HG03175 (cell line): Measurements from ENCODE around the gene EN2.

Experiments
- ATAC-seq: cut with Tn5 transposase; IDR thresholded peaks from one replicate; pipeline ENCODE4 v1.9.1; 2021; ENCODE audit warnings: mild to moderate bottlenecking, moderate library complexity; ENCODE audit not compliant: unreplicated experiment

Gene EN2

GRCh38 chr7:155449869-155450557 lies 7.9 kb upstream of the EN2 start:
- ATAC-seq: no peak

GRCh38 chr7:155450558-155450969 lies 7.4 kb upstream of the EN2 start:
- no peak for ATAC-seq

DNA sequence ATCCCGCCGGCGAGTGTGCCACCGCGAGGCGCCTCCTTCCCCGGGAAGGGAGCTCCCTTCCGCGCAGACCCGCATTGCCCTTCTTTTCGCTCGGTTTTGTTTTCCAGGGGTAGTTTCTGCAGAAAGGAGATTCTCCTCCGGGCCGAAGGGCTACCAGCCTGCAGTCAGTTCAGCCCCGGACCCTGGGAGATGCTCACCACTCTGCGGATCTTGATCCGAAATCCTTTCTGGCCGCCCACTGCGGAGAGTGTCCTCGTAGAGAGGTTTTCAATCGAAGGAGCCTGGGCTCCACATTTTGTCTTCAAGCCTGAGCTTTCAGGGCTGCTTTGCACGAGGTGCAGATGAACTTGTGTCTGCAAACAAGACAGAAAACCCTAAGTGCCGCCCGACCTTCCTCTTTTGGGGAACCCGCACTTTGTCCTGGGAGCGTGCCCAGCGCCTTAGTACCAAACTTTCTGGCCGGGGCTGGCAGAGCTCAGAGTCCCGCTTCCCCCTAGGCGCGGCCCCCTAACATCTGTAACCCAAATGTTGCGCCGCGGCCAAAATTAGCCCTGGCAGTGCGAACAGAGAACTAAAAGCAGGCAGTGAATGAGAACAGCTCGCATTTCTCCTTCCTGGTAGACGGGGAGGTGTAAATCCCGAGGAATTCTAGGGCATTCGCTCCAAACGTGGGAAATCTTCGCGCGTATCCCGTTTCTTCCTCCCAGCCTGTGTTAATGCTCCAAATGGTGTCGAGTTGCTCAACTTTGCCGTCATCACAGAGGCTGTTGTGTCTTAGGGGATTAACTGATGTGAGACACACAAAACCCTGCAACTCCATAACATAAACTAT lies 6.7 kb upstream of the EN2 start:
- ATAC-seq: no peak

- ATAC-seq: no peak
Observed at GRCh38 chr7:155451840-155452239, 6.1 kb upstream of the EN2 start.

DNA sequence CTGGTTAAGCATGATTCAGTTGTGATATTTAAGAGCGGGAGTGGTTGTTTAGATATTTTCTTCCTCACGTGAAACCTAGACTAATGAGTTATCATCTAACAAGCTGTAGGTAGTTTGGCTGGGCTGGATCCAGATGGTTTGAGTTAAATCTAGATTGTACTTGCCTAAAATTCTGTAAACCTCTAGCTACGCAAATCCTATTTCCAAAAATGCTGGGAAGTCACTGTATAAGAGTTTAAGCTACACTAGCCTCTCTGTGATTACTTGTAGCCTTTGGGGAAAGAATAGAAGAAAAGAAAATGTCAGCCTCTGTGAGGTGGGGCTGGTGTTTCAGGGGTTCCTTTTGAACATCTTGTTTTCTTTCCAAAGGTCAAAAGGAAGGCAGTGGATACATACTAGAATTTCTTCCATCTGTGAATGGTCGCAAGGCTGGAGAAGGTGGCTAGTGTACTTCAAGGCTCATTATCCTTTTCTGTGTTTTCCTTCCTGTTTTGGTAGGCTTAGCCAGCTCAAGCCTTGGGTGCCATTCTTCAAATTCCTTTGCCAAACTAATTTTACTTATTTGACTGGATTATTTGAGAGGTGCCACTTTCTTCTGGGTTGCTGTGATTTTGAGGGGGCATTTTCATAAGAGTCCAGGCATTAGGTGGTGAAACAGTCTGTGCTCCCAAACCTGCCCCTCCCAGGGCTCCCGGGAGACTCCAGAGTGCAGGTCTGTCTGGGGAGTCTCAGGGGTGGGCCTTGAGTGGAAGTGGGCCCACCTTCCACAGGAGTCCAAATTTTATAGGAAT lies 5.2 kb upstream of the EN2 start:
- no peak for ATAC-seq

DNA sequence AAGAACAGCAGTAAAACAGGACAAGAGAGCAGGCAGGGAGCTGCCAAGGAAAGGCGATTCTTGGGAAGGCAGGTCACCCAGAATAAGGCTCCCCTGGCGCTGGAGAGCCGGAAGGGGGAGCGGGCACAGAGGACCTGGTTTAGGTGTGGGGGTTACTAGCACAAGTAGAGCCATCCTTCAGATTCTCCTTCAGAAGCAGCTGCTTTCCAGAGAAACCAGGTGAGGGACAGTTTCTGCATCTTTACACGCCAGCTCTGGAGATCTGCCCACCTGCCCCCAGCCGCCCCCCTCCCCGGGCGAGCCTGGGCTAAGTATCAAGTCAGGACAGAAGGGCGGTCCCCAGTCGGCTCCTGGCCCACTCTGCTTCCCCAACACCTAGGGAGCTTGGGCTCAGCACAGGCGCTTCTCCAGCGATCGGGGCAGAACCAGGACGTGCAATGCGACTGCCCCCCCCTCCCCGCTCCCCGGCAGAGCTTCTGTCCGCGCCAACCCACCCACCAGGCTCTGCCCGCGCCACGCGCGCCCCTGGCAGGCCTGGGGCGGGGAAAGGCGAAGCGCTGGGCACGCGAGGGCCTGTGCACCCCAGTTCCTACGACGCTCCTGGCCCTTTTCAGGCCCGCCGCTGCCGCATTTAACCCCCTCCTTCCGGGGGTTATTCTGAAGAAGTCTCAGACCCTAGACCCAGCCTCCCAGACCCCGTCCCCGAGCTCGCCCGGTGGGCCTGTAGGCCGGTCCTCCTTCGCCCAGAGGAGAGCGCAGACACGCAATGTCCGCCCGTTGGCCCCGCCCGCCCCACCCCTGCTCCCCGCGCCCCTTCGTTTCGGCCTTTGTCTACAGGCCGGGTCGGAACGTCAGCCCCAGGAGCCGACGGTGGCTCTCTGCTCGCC lies 4.4 kb upstream of the EN2 start:
- ATAC-seq: no peak

DNA sequence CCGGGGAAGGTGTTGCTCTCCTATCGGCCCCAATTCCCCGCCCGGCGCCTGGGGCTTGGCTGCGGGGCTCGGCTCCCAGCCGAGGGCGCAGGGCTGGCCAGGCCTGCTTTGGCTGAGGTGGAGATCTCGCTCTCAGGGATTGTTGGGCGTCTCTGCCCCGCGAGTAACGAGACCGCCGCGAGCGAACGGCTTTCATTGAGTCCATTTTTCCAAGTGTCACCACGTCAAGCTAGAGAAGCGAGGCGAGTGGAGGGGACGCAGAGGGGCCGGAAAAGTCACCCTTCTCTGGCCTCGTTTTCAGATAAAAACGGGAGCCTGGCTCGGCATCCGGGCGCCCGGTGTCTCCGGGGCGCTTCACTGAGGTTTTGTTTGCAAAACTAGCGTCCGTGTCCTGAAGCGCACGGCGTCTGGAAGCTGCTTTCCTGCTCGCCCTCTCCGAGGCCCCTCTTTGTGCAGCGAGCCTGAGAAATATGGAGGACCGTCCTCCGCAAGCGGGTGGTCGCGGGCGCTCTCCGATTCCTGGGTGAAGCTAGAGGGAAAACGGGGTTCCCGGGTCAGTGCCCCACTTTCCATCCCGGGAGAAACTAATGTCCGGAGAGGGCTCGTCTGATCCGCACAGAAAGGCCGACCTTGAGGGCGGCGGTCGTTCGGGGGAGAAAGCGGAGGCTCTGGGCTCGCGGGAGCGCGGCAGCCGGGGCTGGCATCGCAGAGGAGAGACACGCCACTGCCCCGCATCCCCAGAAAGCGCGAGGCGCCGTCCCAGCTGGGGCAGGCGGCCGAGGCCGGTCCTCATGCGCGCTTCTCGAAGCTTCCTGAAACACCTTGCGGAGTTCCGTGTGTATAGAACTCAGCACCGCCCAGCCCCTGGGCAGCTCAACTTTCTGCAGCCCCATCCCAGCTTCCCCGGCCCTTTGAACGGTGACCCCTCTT lies 3.5 kb upstream of the EN2 start:
- no peak for ATAC-seq

- no peak for ATAC-seq
Observed at GRCh38 chr7:155455132-155455693, 2.7 kb upstream of the EN2 start.

GRCh38 chr7:155455776-155456737 lies 1.9 kb upstream of the EN2 start:
- ATAC-seq: no peak

DNA sequence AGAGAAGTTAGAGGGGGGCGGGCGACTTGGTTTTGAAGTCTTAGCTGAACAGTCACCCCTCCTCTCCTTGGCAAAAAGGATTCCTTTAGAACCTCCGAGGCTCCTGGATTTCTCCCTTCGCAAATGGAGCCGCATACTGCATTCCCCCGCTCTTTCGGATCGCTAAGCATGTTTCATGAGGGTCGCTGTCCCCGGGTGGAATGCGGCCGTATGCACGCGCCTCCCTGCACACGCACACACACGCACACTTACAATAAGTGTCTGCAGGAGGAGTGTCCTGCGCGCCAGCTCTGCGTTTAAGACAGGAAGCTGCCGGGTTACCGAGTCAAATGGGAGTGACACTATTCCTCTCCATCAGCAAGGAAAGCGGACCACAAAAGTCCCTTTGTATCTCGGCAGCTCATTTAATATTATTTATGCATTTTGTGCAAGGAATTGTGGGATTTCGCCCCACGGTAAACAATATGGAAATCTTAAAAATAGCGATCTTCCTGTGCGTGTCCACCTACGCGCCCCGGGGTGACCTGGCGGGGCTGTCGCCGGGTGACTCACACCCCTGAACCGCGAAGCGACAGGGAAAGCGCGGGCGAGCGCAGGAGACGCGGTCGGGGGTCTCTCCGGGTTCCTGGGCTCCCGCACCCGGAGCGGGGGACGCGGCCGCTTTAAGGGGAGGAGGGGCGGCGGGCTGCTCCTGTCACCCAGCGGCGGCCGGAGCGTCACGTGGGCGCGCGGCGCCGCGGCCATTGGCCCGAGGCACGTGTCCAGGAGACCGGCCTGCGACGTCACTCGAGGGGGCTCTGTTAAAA lies 988 bp upstream of the EN2 start:
- ATAC-seq: no peak

- ATAC-seq: no peak
Observed at GRCh38 chr7:155457544-155458110, 302 bp upstream of the EN2 start.

- no peak for ATAC-seq
Observed at GRCh38 chr7:155458878-155459699, 1.2 kb downstream of the EN2 start.

DNA sequence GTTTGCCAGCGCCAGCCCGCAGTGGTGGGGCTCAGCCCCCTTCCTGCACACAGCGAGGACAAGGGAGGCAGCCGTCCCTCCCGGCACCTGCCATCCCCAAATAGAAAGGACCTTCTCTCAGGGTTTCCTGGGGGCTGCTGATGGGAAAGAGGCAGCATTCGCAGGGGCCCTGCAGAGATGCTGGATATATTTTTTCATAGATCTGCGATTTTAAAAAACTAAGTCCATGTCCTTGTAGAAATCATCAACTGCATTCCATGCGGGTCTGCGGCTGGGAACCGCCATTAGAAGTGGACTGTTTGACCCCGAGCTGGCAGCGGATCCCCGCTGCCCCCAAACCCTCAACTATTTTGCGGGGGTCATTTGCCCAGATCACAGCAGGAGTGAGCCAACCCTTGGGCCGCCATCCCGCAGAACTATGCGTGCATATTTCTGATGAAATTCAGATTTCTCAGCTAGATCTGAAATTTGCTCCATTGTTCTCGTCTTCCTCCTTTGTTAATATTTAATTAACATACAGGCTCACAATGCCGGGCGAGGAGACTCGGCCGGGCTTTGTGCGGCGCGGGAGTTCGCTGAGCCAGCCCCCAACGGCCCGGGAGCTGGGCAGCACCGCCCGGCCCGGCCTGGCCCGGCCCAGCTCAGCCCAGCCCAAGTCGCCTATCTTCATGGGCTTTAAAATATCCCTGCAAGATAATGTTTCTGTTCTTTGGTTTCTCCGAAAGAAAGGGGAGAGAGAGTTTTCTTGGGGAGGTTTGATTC lies 2.0 kb downstream of the EN2 start:
- ATAC-seq: no peak

- ATAC-seq: no peak
Observed at GRCh38 chr7:155460926-155461613, 3.1 kb downstream of the EN2 start.

GRCh38 chr7:155461631-155462030 lies 3.7 kb downstream of the EN2 start:
- ATAC-seq: no peak
